ENCODE results near the gene FAM83E.

The FAM83E gene

DNA sequence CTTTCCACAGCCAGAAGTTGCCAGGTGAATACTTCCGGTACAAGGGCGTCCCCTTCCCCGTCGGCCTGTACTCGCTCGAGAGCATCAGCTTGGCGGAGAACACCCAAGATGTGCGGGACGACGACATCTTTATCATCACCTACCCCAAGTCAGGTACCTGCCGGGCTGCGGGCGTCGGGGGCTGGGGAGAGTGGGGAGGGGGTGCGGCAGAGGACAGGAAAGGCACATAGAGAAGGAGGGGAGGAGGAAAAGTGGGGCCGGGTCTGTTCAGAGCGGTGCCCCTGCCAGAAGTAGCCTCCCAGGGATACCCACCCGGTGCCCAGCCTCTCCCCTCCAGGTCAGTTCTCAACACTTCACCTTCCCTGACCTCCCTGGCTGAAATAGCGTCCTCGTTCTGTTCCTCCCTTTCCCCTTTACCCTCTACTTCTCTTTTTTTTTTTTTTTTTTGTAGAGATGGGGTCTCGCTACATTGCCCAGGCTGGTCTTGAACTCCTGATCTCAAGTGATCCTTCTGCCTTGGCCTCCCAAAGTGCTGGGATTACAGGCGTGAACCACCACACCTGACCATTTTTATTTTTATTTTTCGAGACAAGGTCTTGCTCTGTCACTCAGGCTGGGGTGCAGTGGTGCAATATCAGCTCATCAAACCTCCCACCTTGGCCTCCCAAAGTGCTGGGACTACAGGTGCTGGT, 38.8 kb downstream of the FAM83E start:
- no peak for DNase-seq (ENCODE audit: low spot score)

DNA sequence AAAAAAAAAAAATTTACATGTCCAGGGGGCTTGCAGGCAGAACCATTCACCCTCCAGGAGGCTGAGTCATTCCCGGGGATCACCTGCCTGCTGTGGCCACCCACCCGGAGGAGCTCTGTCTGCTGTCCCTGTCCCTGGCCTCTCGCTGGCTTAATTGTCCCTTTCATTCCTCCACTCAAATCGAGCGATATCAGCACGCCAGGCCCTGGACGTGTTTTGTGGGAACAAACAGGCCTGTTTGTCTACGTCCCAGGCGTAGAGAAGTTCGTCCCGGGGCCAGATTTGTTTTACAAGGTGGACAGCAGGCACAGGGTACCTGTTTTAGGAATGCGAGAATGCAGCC, 41.7 kb downstream of the FAM83E start:
- no peak for DNase-seq (ENCODE audit: low spot score)

- DNase-seq (ENCODE audit: low spot score) = no peak
These were observed 43.3 kb downstream of the FAM83E start for GRCh38 chr19:48571378-48572162.

DNA sequence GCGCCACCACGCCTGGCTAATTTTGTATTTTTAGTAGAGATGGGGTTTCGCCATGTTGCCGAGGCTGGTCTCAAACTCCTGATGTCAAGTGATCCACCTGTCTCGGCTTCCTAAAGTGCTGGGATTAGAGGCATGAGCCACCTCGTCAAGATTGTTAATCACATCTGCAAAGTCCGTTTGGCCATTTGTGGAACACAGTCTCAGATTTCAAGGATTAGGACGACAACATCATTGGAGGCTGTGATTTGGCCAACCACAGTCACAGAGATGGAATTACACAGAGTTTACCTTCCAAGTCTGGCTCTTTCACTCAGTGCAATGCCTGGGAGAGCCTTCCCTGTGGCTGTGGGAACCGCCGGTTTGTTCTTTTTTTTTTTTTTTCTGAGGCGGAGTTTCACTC, 45.1 kb downstream of the FAM83E start:
- no peak for DNase-seq (ENCODE audit: low spot score)

DNA sequence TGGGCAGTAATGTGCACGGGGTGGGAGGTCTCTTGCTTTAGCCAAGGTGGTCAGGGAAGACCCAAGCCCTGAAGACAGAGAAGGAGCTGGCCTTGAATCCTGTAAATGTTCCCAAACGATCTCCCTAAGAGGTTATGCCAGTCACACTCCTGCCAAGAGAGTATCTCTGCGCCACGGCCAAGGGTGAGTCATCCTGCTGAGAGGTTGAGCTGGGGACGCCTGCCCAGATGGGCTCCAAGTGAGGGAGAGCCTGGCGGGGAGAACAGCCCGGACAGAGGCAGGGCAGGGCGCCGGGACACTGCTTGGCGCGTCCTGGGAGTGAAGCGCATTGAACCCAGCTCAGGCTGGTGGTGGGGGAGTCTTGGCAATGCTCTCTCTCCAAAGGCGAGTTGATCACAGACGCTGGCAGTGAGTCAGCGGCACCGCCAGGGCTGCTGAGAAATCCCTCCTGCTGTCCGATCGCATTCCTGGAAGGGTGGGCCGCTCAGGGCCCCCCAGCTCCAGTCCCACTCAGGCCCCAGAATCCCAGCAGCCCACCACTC, 46.5 kb downstream of the FAM83E start:
- peak; percentile 88 for DNase-seq (ENCODE audit: low spot score)

- no peak for DNase-seq (ENCODE audit: low spot score)
These were observed 49.8 kb downstream of the FAM83E start for GRCh38 chr19:48565090-48565489.

Data from AG08396 (cell line).